ENCODE data around the gene AUH.

GRCh38 chr9:91395106-91395552 lies 33.4 kb upstream of the AUH start:
- TF ChIP-seq JUNB (CRISPR knock-in tag; conservative IDR thresholded peaks at IDR 0.05) (no peak), FOXJ3 (CRISPR knock-in tag; IDR thresholded peaks at IDR 0.05) (no peak), SMAD3 (CRISPR knock-in tag; conservative IDR thresholded peaks at IDR 0.05) (no peak), NFIX (CRISPR knock-in tag; IDR thresholded peaks at IDR 0.05; ENCODE audit: low read depth) (no peak)

Data from K562 (cell line).